Endodermal cell (in vitro differentiated cells): ENCODE results near the gene ABHD8. TPM values are rescaled to one million over a fixed set of nuclear protein-coding genes. Genes with fewer than 3 reads are reported as not detected.

ENCODE experiments used
- DNase-seq: peaks from one replicate; pipeline ENCODE4 v3.0.0-alpha.2; 2017
- H3K27ac ChIP-seq: 2 replicates; pipeline ENCODE4 v1.5.1; 2013; ENCODE audit warnings: mild to moderate bottlenecking, low read depth, low read length, moderate library complexity
- H3K27me3 ChIP-seq: 2 replicates; pipeline ENCODE4 v1.6.1; 2013; ENCODE audit warnings: mild to moderate bottlenecking, low read length, moderate library complexity; ENCODE audit not compliant: insufficient read depth, control insufficient read depth, poor library complexity, severe bottlenecking
- H3K36me3 ChIP-seq: 2 replicates; pipeline ENCODE4 v1.7.0; 2013; ENCODE audit warnings: mild to moderate bottlenecking, low read length, moderate library complexity; ENCODE audit not compliant: control insufficient read depth, insufficient read depth
- H3K4me1 ChIP-seq: one replicate; pipeline ENCODE4 v1.7.0; 2013; ENCODE audit warnings: low read length; ENCODE audit not compliant: control insufficient read depth, insufficient read depth
- H3K4me3 ChIP-seq: 2 replicates; pipeline ENCODE4 v1.5.1; 2013; ENCODE audit warnings: mild to moderate bottlenecking, low read length, moderate library complexity
- H3K9ac ChIP-seq: 2 replicates; pipeline ENCODE4 v1.6.1; 2013; ENCODE audit warnings: mild to moderate bottlenecking, low read length, moderate library complexity; ENCODE audit not compliant: poor library complexity, severe bottlenecking; ENCODE audit errors: extremely low read depth
- H3K9me3 ChIP-seq: 2 replicates; pipeline ENCODE4 v1.6.1; 2013; ENCODE audit warnings: mild to moderate bottlenecking, low read length, moderate library complexity; ENCODE audit not compliant: control insufficient read depth
- H3K27ac Mint-ChIP-seq: 2 replicates; pipeline ENCODE4 v1.8.0; 2020; ENCODE audit warnings: mixed read lengths
- H3K27me3 Mint-ChIP-seq: 2 replicates; pipeline ENCODE4 v1.8.0; 2021; ENCODE audit warnings: mild to moderate bottlenecking, mixed read lengths; ENCODE audit not compliant: insufficient read depth
- H3K36me3 Mint-ChIP-seq: 2 replicates; pipeline ENCODE4 v1.8.0; 2020; ENCODE audit warnings: low read depth, mixed read lengths
- H3K4me1 Mint-ChIP-seq: 2 replicates; pipeline ENCODE4 v1.8.0; 2020; ENCODE audit warnings: mixed read lengths
- H3K4me3 Mint-ChIP-seq: 2 replicates; pipeline ENCODE4 v1.8.0; 2020; ENCODE audit warnings: mild to moderate bottlenecking, moderate library complexity, mixed read lengths
- H3K9me3 Mint-ChIP-seq: 2 replicates; pipeline ENCODE4 v1.8.0; 2020; ENCODE audit warnings: mild to moderate bottlenecking, mixed read lengths
- WGBS, 2 experiments: methylation state at CpG; one replicate each; pipeline versions ENCODE4 v1.1.5 to v1.1.7; 2013; ENCODE audit warnings: missing lambda C conversion rate in 2 of 2, mixed read lengths in 1 of 2; ENCODE audit not compliant: insufficient coverage in 1 of 2, insufficient read length in 1 of 2; 5-methylcytosine and 5-hydroxymethylcytosine counted together
- total RNA-seq, 2 donors: library from RNA; stranded (reverse); fragmentation: NEBNext Ultra II Directional in 1 of 2; extraction: Animal tissue kit (Norgen Biotek cat#: 25700) in 1 of 2; gene quantifications; 2 replicates in 1 of 2; 3 replicates in 1 of 2; pipeline ENCODE4 v1.2.1, GENCODE V29; 2021
- TF ChIP-seq, protein P1 (sequence below): fragments of 200-600 bp; sonication (generic); conservative IDR thresholded peaks from 2 replicates; pipeline ENCODE4 v1.5.0; 2021; ENCODE audit warnings: antibody characterized with exemption, mild to moderate bottlenecking

Gene ABHD8
- total RNA-seq, 2 donors from 2014 or later = 11.6 to 21.1 TPM

GRCh38 chr19:17330262-17331044 is 27.2 kb upstream of the ABHD8 start:
- peaks cover 4% of the 10 kb centered on the region for H3K4me1 Mint-ChIP-seq
- Histone ChIP-seq H3K27ac (no peak overlapping the region), H3K4me1 (no peaks in the 10 kb centered on the region), H3K27me3 (no peaks in the 10 kb centered on the region), H3K4me3 (no peak overlapping the region), H3K36me3 (peaks cover 10% of the 10 kb centered on the region), H3K9ac (no peak overlapping the region), H3K9me3 (no peaks in the 10 kb centered on the region)
- H3K4me3 Mint-ChIP-seq = no peak overlapping the region
- TF ChIP-seq, protein P1, sequence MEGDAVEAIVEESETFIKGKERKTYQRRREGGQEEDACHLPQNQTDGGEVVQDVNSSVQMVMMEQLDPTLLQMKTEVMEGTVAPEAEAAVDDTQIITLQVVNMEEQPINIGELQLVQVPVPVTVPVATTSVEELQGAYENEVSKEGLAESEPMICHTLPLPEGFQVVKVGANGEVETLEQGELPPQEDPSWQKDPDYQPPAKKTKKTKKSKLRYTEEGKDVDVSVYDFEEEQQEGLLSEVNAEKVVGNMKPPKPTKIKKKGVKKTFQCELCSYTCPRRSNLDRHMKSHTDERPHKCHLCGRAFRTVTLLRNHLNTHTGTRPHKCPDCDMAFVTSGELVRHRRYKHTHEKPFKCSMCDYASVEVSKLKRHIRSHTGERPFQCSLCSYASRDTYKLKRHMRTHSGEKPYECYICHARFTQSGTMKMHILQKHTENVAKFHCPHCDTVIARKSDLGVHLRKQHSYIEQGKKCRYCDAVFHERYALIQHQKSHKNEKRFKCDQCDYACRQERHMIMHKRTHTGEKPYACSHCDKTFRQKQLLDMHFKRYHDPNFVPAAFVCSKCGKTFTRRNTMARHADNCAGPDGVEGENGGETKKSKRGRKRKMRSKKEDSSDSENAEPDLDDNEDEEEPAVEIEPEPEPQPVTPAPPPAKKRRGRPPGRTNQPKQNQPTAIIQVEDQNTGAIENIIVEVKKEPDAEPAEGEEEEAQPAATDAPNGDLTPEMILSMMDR = no peak
- no peak overlapping the region for H3K27ac Mint-ChIP-seq
- peaks cover 27% of the 10 kb centered on the region for H3K27me3 Mint-ChIP-seq
- peaks cover 29% of the 10 kb centered on the region for H3K36me3 Mint-ChIP-seq
- peak; percentile 40 for DNase-seq
- WGBS, 2 experiments = 95 to 97% methylated on average over 15 to 24 of the region's 24 CpGs
- no peaks in the 10 kb centered on the region for H3K9me3 Mint-ChIP-seq

GRCh38 chr19:17329366-17330261 is 26.4 kb upstream of the ABHD8 start:
- H3K9ac ChIP-seq = no peak overlapping the region
- Mint-ChIP-seq H3K36me3 (peaks cover 29% of the 10 kb centered on the region), H3K27ac (no peak overlapping the region), H3K4me1 (peaks cover 4% of the 10 kb centered on the region), H3K27me3 (peaks cover 27% of the 10 kb centered on the region), H3K4me3 (peak overlapping the region; percentile 63), H3K9me3 (no peaks in the 10 kb centered on the region)
- no peaks in the 10 kb centered on the region for H3K9me3 ChIP-seq
- no peaks in the 10 kb centered on the region for H3K4me1 ChIP-seq
- DNase-seq = no peak
- no peak overlapping the region for H3K4me3 ChIP-seq
- no peaks in the 10 kb centered on the region for H3K27me3 ChIP-seq
- H3K27ac ChIP-seq = no peak overlapping the region
- H3K36me3 ChIP-seq = peaks cover 13% of the 10 kb centered on the region
- TF ChIP-seq, protein P1 = no peak
- 88 to 89% methylated on average over 37 to 51 of the region's 51 CpGs for WGBS, 2 experiments

DNA sequence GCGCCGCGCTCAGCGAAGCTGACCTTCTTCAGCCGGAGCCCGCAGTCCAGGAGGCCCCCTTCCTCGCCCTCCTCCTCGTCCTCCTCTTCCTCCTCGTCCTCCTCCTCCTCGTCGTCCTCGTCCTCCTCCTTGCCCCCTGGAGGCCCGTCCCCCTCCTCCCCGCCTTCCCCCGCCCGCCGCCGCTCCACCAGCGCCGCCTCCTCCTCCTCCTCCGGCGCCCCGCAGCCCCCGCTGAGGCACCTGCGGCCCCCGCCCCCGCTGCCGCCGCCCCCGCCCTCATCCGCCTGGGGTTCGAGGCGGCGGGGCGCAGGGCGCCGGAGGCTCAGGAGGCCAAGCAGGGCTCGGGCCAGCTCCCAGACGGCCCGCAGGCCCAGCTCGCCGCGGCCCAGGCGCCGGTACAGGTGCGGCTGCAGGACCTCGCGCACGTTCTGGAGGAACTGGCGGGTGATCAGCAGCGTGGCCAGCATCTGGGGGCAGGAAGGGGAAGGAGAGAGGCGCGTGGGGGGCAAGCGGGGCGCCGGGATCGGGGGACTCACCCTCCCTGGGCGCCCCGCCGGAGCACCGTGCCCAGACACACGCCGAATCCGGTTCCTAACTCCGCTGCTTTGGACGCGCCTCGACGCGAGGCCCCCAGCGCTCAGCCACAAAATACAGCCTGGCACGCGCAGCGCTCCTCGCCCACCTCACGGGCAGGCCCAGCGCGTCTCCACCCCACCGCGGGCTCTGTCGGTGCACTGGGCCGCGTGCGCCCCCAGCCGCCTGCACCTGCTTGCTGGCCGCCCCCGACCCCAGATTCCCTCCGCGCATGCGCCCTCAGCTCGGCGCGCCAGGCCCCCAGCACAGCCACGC is 25.5 kb upstream of the ABHD8 start:
- Mint-ChIP-seq H3K27ac (no peak overlapping the region), H3K27me3 (peaks cover 24% of the 10 kb centered on the region), H3K36me3 (peaks cover 29% of the 10 kb centered on the region), H3K9me3 (no peaks in the 10 kb centered on the region), H3K4me3 (peak overlapping the region; percentile 63), H3K4me1 (peaks cover 1% of the 10 kb centered on the region)
- peak overlapping the region; percentile 44 for H3K9ac ChIP-seq
- no peak overlapping the region for H3K27ac ChIP-seq
- 35 to 66% methylated on average over 25 to 76 of the region's 94 CpGs for WGBS, 2 experiments
- no peaks in the 10 kb centered on the region for H3K9me3 ChIP-seq
- peak; percentile 78 for DNase-seq
- peaks cover 13% of the 10 kb centered on the region for H3K36me3 ChIP-seq
- H3K4me3 ChIP-seq = peak overlapping the region; percentile 71
- TF ChIP-seq, protein P1 = no peak
- H3K27me3 ChIP-seq = no peaks in the 10 kb centered on the region
- H3K4me1 ChIP-seq = no peaks in the 10 kb centered on the region
